GM23248 (cell line): ENCODE measurements around the gene CPS1.

Experiments used
- EZH2 ChIP-seq: fragments of 200-600 bp; sonication (generic); IDR thresholded peaks from 2 replicates; pipeline ENCODE4 v1.6.1; 2018; ENCODE audit warnings: antibody characterized with exemption, mild to moderate bottlenecking; ENCODE audit not compliant: insufficient read depth, poor library complexity, severe bottlenecking
- EZH2phosphoT487 ChIP-seq: fragments of 200-600 bp; sonication (generic); IDR thresholded peaks from 2 replicates; pipeline ENCODE4 v1.6.1; 2018; ENCODE audit warnings: antibody characterized with exemption, moderate library complexity, mild to moderate bottlenecking, low read depth; ENCODE audit not compliant: insufficient read depth

GRCh38 chr2:210617318-210617717, 60.9 kb downstream of the CPS1 start:
- no peak for TF ChIP-seq EZH2
- no peak for TF ChIP-seq EZH2phosphoT487
